HCT116 (cell line): ENCODE data around the gene PRPF31. TPM values are rescaled to one million over a fixed set of nuclear protein-coding genes. Genes with fewer than 3 reads are reported as not detected.

ENCODE experiments used
- ATAC-seq: fragments of 200-7000 bp; cut with Tn5 transposase; 2 replicates; pipeline ENCODE4 v1.9.1; 2020; ENCODE audit warnings: mild to moderate bottlenecking, moderate library complexity
- BruUV-seq: library from RNA; stranded (reverse); fragments of 400-500 nt; replicated peaks from 2 replicates; lab custom pipeline; 2021; lab: Mats Ljungman, UMichigan
- CTCF ChIA-PET: fragments of 300-600 bp; sonication (Branson Sonifier 250); formaldehyde crosslinking; loops from one replicate; lab custom pipeline; 2021; ENCODE audit warnings: antibody characterized with exemption; lab: Charles Lee
- POLR2A ChIA-PET: fragments of 300-600, 350-600 bp; sonication (Branson Sonifier 250); formaldehyde crosslinking; loops from one replicate; lab custom pipeline; 2021; ENCODE audit warnings: antibody characterized with exemption; lab: Charles Lee
- RAD21 ChIA-PET, 2 experiments: fragments of 300-600 bp; sonication (Branson Sonifier 250); formaldehyde crosslinking; loops; one replicate each; lab custom pipeline; 2023; ENCODE audit warnings: low total read pairs in 2 of 2; ENCODE audit not compliant: uncharacterized antibody in 2 of 2, unreplicated experiment in 2 of 2, low non-redundant PET in 1 of 2; lab: Charles Lee
- DNase-seq: peaks from one replicate; pipeline ENCODE4 v3.0.0-alpha.2; 2010; ENCODE audit warnings: low read depth, low spot score
- H2AFZ ChIP-seq: fragments of 200-600 bp; shearing (Covaris generic), sonication (generic); 2 replicates; pipeline ENCODE4 v1.6.1; 2017; ENCODE audit warnings: low read depth, mixed run types, mixed read lengths, antibody characterized with exemption, low read length; ENCODE audit not compliant: poor library complexity, severe bottlenecking
- H3K27ac ChIP-seq: 2 replicates; pipeline ENCODE4 v1.5.1; 2012; ENCODE audit warnings: low read depth, low read length
- H3K27me3 ChIP-seq: fragments of 200-600 bp; sonication (generic); 2 replicates; pipeline ENCODE4 v1.6.1; 2016; ENCODE audit warnings: mixed run types, low read length, mixed read lengths; ENCODE audit not compliant: insufficient read depth
- H3K36me3 ChIP-seq, 2 experiments: fragments of 200-500 bp in 1 of 2; fragments of 200-600 bp in 1 of 2; sonication (Bioruptor generic) in 1 of 2; sonication (generic) in 1 of 2; 2 replicates each; pipeline versions ENCODE4 v1.5.1 to v1.6.1; 2014 to 2016; ENCODE audit warnings: low read length in 2 of 2, inconsistent platforms in 1 of 2, mixed read lengths in 1 of 2, mixed run types in 1 of 2; ENCODE audit not compliant: insufficient read depth in 2 of 2, control insufficient read depth in 1 of 2
- H3K4me1 ChIP-seq, 2 experiments: fragments of 200-600 bp in 1 of 2; sonication (generic) in 1 of 2; 2 replicates each; pipeline versions ENCODE4 v1.5.1 to v1.6.1; 2012 to 2017; ENCODE audit warnings: low read length in 2 of 2, inconsistent platforms in 1 of 2, mild to moderate bottlenecking in 1 of 2, mixed read lengths in 1 of 2, mixed run types in 1 of 2, moderate library complexity in 1 of 2; ENCODE audit not compliant: insufficient read depth in 2 of 2, control insufficient read depth in 1 of 2
- H3K4me2 ChIP-seq: fragments of 200-600 bp; sonication (generic); 2 replicates; pipeline ENCODE4 v1.6.1; 2017; ENCODE audit warnings: mixed run types, low read length, mixed read lengths
- H3K4me3 ChIP-seq, 2 experiments: fragments of 200-600 bp in 1 of 2; sonication (generic) in 1 of 2; replicated peaks in 1 of 2; 2 replicates each; pipeline ENCODE4 v1.5.1; 2011 to 2016; ENCODE audit warnings: low read length in 2 of 2, control low read depth in 1 of 2, low read depth in 1 of 2, mild to moderate bottlenecking in 1 of 2, mixed read lengths in 1 of 2, mixed run types in 1 of 2
- H3K79me2 ChIP-seq: fragments of 200-600 bp; sonication (generic); 2 replicates; pipeline ENCODE4 v1.6.1; 2017; ENCODE audit warnings: mild to moderate bottlenecking, mixed run types, low read length, moderate library complexity, mixed read lengths; ENCODE audit not compliant: insufficient read depth
- H3K9ac ChIP-seq: fragments of 200-600 bp; sonication (generic); 2 replicates; pipeline ENCODE4 v1.6.1; 2016; ENCODE audit warnings: low read length, mixed read lengths
- H3K9me2 ChIP-seq: fragments of 200-600 bp; sonication (generic), shearing (Covaris generic); 2 replicates; pipeline ENCODE4 v1.6.1; 2017; ENCODE audit warnings: mixed run types, mild to moderate bottlenecking, moderate library complexity; ENCODE audit not compliant: insufficient read depth
- H3K9me3 ChIP-seq, 2 experiments: fragments of 200-500 bp in 1 of 2; fragments of 200-600 bp in 1 of 2; sonication (Bioruptor generic) in 1 of 2; sonication (generic) in 1 of 2; 2 replicates each; pipeline ENCODE4 v1.6.1; 2014 to 2017; ENCODE audit warnings: low read length in 2 of 2, mixed read lengths in 2 of 2, inconsistent platforms in 1 of 2, low read depth in 1 of 2, mild to moderate bottlenecking in 1 of 2, mixed run types in 1 of 2, moderate library complexity in 1 of 2; ENCODE audit not compliant: control insufficient read depth in 1 of 2, insufficient read depth in 1 of 2
- H4K20me1 ChIP-seq: fragments of 200-600 bp; sonication (generic), shearing (Covaris generic); 2 replicates; pipeline ENCODE4 v1.6.1; 2017; ENCODE audit warnings: mixed run types, mild to moderate bottlenecking, moderate library complexity; ENCODE audit not compliant: insufficient read depth
- CBX3 ChIP-seq: IDR thresholded peaks from 2 replicates; pipeline ENCODE4 v1.6.1; 2012; ENCODE audit warnings: low read depth
- CEBPB ChIP-seq: IDR thresholded peaks from 2 replicates; pipeline ENCODE4 v1.6.1; 2012; ENCODE audit warnings: low read depth
- EZH2phosphoT487 ChIP-seq: fragments of 200-600 bp; IDR thresholded peaks from 2 replicates; pipeline ENCODE4 v1.6.1; 2018; ENCODE audit warnings: antibody characterized with exemption, borderline replicate concordance
- FOSL1 ChIP-seq: IDR thresholded peaks from 2 replicates; pipeline ENCODE4 v1.6.1; 2012; ENCODE audit warnings: low read depth
- POLR2A ChIP-seq: IDR thresholded peaks from 2 replicates; pipeline ENCODE4 v1.7.0; 2011; ENCODE audit warnings: borderline replicate concordance; ENCODE audit not compliant: insufficient read depth, insufficient read length; ENCODE audit errors: extremely low read depth
- POLR2AphosphoS5 ChIP-seq: IDR thresholded peaks from 2 replicates; pipeline ENCODE4 v1.6.1; 2011; ENCODE audit warnings: mild to moderate bottlenecking, low read depth, low read length, moderate library complexity
- RAD21 ChIP-seq: IDR thresholded peaks from 2 replicates; pipeline ENCODE4 v1.6.1; 2012; ENCODE audit warnings: low read depth, mild to moderate bottlenecking
- SIN3A ChIP-seq: IDR thresholded peaks from 2 replicates; pipeline ENCODE4 v1.6.1; 2012; ENCODE audit warnings: low read depth
- SP1 ChIP-seq: IDR thresholded peaks from 2 replicates; pipeline ENCODE4 v1.6.1; 2012; ENCODE audit warnings: low read depth
- SRF ChIP-seq: IDR thresholded peaks from 2 replicates; pipeline ENCODE4 v1.6.1; 2012; ENCODE audit warnings: low read depth
- TCF7L2 ChIP-seq: IDR thresholded peaks from 2 replicates; pipeline ENCODE4 v1.7.0; 2011; ENCODE audit warnings: borderline replicate concordance, inconsistent platforms; ENCODE audit not compliant: insufficient read depth, insufficient read length; ENCODE audit errors: extremely low read depth
- YY1 ChIP-seq: IDR thresholded peaks from 2 replicates; pipeline ENCODE4 v1.6.1; 2011; ENCODE audit warnings: low read length, low read depth, moderate library complexity, mild to moderate bottlenecking; ENCODE audit not compliant: insufficient replicate concordance; ENCODE audit errors: extremely low read depth
- ZFX ChIP-seq: fragments of 450-650 bp; IDR thresholded peaks from 2 replicates; pipeline ENCODE4 v1.6.1; 2017
- intact Hi-C: fragments of 100-400 bp; cut with micrococcal nuclease; formaldehyde crosslinking; loops from 2 replicates; pipeline ENCODE4 v1.10.0; 2022
- total RNA-seq: library from RNA; stranded (reverse); gene quantifications from one replicate; pipeline ENCODE4 v1.2.1, GENCODE V29; 2021; ENCODE audit not compliant: unreplicated experiment
- TF ChIP-seq, protein P1 (sequence below): IDR thresholded peaks from 2 replicates; pipeline ENCODE4 v1.6.1; 2011; ENCODE audit warnings: mild to moderate bottlenecking, low read length, moderate library complexity; ENCODE audit not compliant: insufficient replicate concordance; ENCODE audit errors: extremely low read depth

The PRPF31 gene
- total RNA-seq, 1 experiment from 2014 or later = 99.0 TPM

DNA sequence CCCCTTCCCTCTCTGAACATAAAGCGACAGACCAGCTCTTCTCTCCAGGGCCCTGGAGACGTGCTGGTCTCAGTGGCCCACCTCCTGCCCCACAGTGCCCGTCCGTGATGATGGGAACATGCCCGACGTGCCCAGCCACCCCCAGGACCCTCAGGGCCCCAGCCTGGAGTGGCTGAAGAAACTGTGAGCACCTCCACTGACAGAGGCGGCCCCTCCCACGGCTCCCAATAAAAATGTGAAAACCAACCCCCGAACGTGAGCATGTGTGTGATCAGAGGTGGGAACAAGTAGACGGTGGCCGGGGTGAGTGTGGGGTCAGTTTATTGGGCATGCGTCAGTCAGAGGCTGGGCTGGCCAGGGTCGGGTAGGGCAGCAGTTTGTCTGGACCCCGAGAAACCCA lies 8.8 kb upstream of the PRPF31 start:
- CTCF ChIA-PET = no interaction called here
- no TSS peak for BruUV-seq
- no peak for DNase-seq

More for the DNA sequence above, 8.8 kb upstream of the PRPF31 start:
- Histone ChIP-seq H3K4me3 (no peak overlapping the region), H3K9me2 (no peaks in the 10 kb centered on the region), H3K4me2 (no peak overlapping the region), H3K36me3 (peaks cover 28 to 29% of the 10 kb centered on the region in 2 experiments; a peak in 3 of 4 replicates), H4K20me1 (no peaks in the 10 kb centered on the region), H3K79me2 (peaks cover 34% of the 10 kb centered on the region), H3K27me3 (no peaks in the 10 kb centered on the region), H2AFZ (no peak overlapping the region), H3K9ac (no peak overlapping the region), H3K9me3 (no peaks in the 10 kb centered on the region), H3K27ac (no peak overlapping the region), H3K4me1 (peaks cover 0 to 5% of the 10 kb centered on the region in 2 experiments; a peak in 1 of 4 replicates)
- TF ChIP-seq CBX3 (no peak), ZFX (no peak), YY1 (no peak), POLR2A (no peak), TCF7L2 (no peak), EZH2phosphoT487 (no peak), SIN3A (no peak), POLR2AphosphoS5 (no peak), CEBPB (no peak), RAD21 (no peak), SP1 (no peak), FOSL1 (no peak), SRF (no peak)
- TF ChIP-seq, protein P1, sequence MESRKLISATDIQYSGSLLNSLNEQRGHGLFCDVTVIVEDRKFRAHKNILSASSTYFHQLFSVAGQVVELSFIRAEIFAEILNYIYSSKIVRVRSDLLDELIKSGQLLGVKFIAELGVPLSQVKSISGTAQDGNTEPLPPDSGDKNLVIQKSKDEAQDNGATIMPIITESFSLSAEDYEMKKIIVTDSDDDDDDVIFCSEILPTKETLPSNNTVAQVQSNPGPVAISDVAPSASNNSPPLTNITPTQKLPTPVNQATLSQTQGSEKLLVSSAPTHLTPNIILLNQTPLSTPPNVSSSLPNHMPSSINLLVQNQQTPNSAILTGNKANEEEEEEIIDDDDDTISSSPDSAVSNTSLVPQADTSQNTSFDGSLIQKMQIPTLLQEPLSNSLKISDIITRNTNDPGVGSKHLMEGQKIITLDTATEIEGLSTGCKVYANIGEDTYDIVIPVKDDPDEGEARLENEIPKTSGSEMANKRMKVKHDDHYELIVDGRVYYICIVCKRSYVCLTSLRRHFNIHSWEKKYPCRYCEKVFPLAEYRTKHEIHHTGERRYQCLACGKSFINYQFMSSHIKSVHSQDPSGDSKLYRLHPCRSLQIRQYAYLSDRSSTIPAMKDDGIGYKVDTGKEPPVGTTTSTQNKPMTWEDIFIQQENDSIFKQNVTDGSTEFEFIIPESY = no peak
- ChIA-PET POLR2A (interaction anchor here (1.5 kb wide), 1 partner anchor 8 kb away, joined by 3 read pairs; no protein-coding TSS in a partner anchor), RAD21 (no interaction called here)
- intact Hi-C loops = no loop called here
- no peak for ATAC-seq
